Stimulated activated CD4-positive, alpha-beta T cell treated with anti-CD3 and anti-CD28 coated beads, Interleukin-1b, Interleukin-23, amount 100 ng/mL, for 1 hour (primary cell): ENCODE measurements around the gene BORCS8.
"Not testable (repeated sequence)": the region's sequence is repeated elsewhere in the genome, so short reads cannot be mapped to it uniquely, and the experiment has no call there.

Experiments
- DNase-seq, 2 donors: peaks; one replicate each; pipeline ENCODE4 v3.0.0-alpha.2; 2020; ENCODE audit warnings: low read depth in 2 of 2

Gene BORCS8

GRCh38 chr19:19148504-19148903, 43.4 kb downstream of the BORCS8 start:
- not testable (repeated sequence) for DNase-seq

DNA sequence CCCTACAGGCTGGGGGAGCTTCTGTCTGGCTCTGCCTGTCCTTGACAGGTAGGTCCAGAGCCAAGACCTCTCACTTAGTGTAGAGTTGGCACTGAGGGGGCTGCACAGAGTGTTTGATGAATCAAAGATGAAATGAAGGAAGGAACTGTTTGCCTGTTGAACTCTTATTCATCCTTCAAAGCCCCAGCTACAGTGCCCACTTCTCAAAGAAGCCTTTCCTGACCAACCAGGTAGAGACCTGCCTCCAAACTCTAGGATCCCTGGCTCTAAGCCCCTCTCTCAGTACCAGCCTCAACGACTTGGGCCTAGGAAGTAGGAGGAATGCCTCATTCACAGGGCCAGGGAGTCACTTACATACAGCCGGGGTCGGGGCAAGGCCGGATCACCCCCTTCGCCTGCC, 44.6 kb downstream of the BORCS8 start:
- no peak for DNase-seq

DNA sequence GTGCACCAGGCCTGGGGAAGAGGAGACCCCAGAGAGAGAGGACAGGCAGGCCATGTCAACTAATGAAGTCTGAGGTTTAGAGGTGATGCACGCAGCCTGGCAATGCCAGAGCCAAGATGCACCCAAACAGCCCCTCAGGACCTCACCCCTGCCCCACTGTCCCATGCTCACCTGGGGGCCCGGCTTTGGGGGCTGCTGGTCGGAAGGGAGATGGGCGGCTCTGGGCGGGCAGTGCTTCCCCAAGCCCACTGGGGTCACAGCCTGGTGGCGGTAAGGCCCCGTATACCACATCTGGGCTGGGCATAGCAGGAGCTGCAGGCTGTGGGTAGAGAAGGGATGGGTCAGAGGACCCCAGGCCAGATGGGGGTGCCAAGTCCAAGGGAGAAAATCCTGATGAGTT, 45.1 kb downstream of the BORCS8 start:
- no peak for DNase-seq

DNA sequence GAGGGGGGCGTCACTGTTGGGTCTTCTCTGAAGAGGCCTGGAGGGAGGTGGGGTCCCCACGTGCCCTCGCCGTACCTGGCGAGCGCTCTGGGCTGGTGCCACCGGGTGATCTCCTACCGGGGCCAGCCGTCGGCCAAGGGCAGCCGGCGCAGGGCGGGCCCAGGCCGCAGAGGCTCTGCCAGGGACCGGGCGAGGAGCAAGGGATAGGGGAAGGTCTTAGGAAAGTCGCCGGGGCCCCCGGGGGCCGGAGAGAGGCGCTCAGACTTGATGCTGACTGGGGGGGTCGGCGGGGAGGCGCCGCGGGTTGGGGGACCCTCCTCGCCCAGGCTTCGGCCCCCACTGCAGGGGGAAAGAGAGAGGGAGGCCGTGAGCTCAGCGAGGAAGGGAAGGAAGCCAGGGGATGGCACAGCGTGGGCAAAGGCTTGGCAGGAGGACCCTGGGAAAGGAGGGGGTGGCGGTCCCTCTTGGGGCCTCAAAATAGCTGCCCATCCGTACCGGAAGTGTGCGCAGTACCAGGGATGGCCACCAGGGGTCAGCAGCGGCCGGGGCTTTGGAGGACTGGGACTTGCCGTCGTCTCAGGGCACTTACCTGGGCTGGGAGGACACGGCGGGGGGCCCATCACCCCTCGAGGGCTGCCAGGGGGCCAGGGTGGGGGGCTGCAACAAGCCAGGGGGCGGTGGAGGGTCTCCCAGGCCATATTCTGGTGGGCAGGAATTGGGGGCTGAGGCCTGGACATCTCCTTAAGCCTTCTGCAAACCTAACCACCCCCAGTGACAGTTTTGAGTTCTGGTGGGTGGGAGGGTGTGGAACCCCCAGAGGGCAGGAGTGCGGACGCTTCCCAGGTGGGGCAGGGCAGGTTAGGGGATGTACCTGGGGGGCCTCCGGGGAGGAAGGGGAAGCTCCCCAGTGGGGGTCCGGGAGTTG, 46.0 kb downstream of the BORCS8 start:
- peak; percentile 77 to 92 for DNase-seq

GRCh38 chr19:19145281-19145680, 46.7 kb downstream of the BORCS8 start:
- DNase-seq: no peak

DNA sequence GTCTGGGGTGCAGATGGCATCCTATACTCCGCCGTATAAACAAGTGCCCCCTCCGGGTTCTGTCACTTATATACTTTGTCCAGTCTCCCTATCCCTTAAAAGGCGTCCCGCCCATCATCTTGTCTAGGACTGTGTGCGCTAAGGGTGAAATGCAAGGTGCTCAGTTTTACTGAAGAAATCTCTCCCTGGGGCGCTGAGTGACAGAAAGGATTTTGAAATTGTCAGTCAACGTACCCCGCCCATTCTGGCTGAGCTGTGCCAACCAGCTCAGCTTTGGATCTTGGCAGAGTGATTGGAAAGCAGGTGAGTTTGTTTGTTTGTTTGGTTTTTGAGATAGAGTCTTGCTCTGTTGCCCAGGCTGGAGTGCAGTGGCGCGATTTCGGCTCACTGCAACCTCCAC, 49.6 kb downstream of the BORCS8 start:
- DNase-seq: no peak

DNA sequence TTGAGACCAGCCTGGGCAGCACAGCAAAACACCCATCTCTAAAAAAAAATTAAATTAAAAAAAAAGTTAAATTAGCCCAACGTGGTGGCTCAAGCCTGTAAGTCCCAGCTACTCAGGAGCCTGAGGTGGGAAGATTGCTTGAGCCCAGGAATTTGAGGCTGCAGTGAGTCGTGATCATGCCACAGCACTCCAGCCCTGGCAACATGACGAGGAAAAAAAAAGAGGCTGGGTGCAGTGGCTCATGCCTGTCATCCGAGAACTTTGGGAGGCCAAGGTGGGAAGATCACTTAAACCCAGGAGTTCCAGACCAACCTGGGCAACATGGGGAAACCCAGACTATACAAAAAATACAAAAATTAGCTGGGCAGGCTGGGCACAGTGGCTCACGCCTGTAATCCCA, 51.5 kb downstream of the BORCS8 start:
- DNase-seq: no peak

DNA sequence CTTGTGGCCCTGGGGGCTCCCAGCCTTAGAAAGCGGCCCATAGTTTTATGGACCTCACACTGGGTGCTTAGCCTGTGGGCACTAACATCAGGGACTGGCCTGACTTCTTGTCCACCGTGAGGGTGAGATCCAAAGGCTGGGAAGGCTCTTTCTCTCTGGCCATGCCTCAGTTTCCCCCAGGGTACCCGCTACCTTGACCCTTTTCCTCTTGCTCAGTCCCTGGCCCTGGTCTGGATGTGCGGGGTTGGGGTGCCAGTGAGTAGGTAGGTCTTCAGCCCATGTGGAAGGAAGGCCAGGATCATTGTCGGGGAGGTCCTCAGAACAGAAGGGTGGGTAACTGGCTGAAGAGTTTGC, 52.1 kb downstream of the BORCS8 start:
- DNase-seq: no peak

DNA sequence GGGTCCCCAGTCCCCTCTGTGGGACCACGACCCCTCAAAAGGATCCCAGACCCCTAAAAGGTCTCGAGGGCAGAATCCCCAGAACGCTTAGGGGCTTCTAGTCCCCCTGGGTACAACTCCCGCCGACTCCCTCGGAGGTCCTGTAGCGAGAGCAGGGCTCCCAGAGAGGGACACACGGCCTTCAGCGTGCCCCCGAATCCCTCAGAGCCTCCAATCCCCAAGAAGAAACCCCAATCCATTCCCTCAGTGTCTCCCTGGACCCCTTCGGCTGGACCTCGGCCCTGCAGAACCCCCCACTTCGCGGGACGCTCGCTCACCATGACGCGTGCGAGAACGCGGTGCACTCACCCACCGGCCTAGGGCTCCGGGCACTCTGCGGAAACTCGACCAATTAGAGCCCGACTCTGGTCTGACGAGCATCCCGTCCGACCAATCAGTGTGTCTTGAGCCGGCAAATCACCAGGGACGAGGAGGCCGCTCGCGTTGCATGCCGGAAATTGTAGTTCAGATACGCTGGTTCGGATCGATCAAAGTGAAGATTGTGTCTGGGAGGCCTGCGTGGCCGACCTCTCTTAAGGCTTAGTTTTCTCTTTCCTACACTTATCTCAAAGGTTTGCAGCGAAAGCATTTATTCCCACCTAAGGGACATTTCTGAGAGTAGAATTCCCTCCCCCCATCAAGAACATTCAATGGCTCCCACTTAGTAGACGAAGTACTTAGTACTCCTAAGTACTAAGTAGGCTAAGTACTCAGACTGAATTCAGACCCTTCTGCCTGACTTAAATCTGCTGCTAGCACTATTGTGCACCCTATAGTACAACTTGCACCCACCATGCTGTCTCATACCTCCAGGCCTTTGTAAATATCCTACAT, 53.6 kb downstream of the BORCS8 start, which contains the start of gene TMEM161A:
TMEM161A (minus strand) TSS at position 370 of the 873 bp plus-strand sequence; CDS start at position 320, 50 bp downstream.
- DNase-seq: peak; percentile 88 to 90

DNA sequence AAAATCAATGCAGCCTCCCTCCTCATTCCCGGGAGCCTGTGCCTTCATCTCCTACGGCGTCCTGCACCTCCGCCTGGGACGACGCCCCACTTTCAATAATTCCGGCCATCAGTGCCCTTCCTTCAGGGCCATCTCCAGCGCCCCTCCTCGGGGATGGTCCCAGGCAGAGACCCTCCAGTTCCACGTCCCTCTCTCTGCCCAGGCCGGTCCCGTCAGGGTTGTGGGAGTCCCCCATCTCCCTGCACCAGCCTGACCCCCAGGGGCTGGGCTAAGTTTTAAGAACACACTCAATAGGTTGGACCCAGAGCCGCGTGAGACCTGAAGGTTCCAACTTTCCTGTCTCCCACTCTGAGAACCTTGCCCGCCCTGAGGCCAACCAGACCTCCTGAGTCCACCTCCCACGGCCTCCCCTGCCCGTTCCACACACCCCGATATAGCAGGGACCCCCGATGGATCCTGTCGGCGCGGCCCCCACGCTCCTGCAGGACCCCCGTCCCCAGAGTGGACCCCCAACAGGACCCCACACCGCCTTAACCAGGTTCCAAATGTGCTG, 54.3 kb downstream of the BORCS8 start:
- no peak for DNase-seq

- DNase-seq: not testable (repeated sequence)
Observed at GRCh38 chr19:19135713-19136112, 56.2 kb downstream of the BORCS8 start.

DNA sequence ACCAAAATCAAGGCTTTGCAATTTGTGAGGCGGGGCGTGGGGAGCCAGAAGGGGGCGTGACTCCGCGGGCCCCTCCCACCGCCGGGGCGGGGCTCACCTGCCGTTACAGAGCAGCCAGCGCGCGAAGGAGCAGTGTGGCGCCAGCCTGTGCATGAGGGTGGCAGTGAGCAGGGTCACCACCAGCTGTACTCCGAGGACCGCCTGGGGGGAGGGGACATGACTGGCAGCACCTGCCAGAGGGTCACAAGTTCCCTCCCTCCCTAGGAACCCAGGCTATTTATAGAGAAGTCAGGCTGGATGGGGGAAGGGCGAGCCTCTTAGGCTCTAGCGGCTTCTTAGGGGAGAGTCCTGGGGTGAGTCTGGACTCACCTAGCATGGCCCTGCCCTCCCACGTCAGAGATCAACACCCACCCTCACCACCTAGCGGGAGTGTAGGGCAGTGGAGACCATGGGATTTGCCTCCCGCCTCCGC, 57.2 kb downstream of the BORCS8 start:
- DNase-seq: peak in 1 of 2 donors; percentile 34

DNA sequence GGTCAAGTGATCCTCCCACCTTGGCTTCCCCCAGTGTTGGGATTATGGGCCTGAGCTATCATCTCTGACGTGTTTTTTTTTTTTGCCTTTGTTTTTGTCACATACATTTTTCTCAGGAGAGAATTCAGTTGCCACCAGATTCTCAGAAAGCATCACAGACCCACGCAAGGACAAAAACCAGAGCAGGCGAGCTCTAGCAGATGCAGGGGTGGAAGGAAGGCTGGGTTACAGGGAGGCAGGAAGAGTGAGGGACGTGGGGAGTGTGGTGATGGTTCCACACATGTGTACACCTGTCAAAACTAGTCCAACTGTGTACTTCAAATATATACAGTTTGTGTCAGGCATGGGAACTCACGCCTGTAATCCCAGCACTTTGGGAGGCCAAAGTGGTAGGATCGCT, 58.0 kb downstream of the BORCS8 start:
- no peak for DNase-seq

GRCh38 chr19:19132912-19133311, 59.0 kb downstream of the BORCS8 start:
- DNase-seq: no peak

DNA sequence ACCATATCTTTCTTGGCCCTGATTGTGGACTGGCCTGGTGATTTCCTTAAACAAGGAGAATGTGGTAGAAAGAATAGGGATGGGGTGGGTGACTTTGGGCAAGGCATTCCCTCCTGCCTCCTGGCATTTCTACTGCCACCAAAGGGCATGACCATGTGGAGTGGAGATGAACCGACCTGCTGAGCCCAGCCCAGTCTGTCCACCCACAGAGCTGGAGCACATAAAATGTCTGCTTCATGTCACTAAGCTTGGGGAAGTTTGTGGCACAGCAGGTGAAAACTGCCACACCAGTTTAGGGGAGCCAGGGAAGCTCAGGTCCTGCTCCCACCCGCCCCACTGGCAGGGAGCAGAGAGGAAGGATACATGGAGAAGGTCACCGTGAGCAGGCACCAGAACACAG, 60.0 kb downstream of the BORCS8 start:
- no peak for DNase-seq
